ENCODE data around the gene HSDL2. TPM values are rescaled to one million over a fixed set of nuclear protein-coding genes. Genes with fewer than 3 reads are reported as not detected.
"Not testable (repeated sequence)": the region's sequence is repeated elsewhere in the genome, so short reads cannot be mapped to it uniquely, and the experiment has no call there.

Gene HSDL2
- total and polyA plus RNA-seq, 5 donors from 2014 or later = 15.3 to 30.4 (median 19.7) TPM

GRCh38 chr9:112384219-112384618 lies 4.3 kb downstream of the HSDL2 start:
- DNase-seq (no peak), ATAC-seq (ENCODE audit: low read depth in 2 of 2) (no peak)
- Mint-ChIP-seq H3K4me3 (peak overlapping the region in 2 of 4 donors; percentile 54 to 73), H3K27me3 (no peaks in the 10 kb centered on the region), H3K36me3 (peaks cover 5% of the 10 kb centered on the region), H3K27ac (peak overlapping the region in 1 of 3 donors; percentile 67), H3K4me1 (peaks cover 28 to 52% (median 36%) of the 10 kb centered on the region in 4 donors), H3K9me3 (no peaks in the 10 kb centered on the region)
- H3K9me3 ChIP-seq (ENCODE audit: control insufficient read depth in 2 of 2, low read length in 2 of 2) = no peaks in the 10 kb centered on the region
- no peak overlapping the region for H3K27ac ChIP-seq (ENCODE audit: insufficient read depth, low read length, poor library complexity, severe bottlenecking)
- peak overlapping the region; percentile 8 for H3K4me3 ChIP-seq (ENCODE audit: low read depth, low read length)
- no peaks in the 10 kb centered on the region for H3K36me3 ChIP-seq (ENCODE audit: control insufficient read depth, insufficient read depth, low read length)
- H3K27me3 ChIP-seq (ENCODE audit: control insufficient read depth, insufficient read depth, low read length) = no peaks in the 10 kb centered on the region
- peaks cover 12% of the 10 kb centered on the region for H3K4me1 ChIP-seq (ENCODE audit: control insufficient read depth, insufficient read depth, low read length, poor library complexity, severe bottlenecking)

GRCh38 chr9:112384690-112385089 lies 4.8 kb downstream of the HSDL2 start:
- ATAC-seq (ENCODE audit: low read depth in 2 of 2) = no peak
- Histone ChIP-seq H3K9me3 (ENCODE audit: control insufficient read depth in 2 of 2, low read length in 2 of 2) (no peaks in the 10 kb centered on the region), H3K4me1 (ENCODE audit: control insufficient read depth, insufficient read depth, low read length, poor library complexity, severe bottlenecking) (peaks cover 12% of the 10 kb centered on the region), H3K27ac (ENCODE audit: insufficient read depth, low read length, poor library complexity, severe bottlenecking) (no peak overlapping the region), H3K36me3 (ENCODE audit: control insufficient read depth, insufficient read depth, low read length) (no peaks in the 10 kb centered on the region), H3K27me3 (ENCODE audit: control insufficient read depth, insufficient read depth, low read length) (no peaks in the 10 kb centered on the region), H3K4me3 (ENCODE audit: low read depth, low read length) (no peak overlapping the region)
- H3K4me3 Mint-ChIP-seq = peak overlapping the region in 1 of 4 donors; percentile 73
- no peaks in the 10 kb centered on the region for H3K27me3 Mint-ChIP-seq
- DNase-seq = peak in 1 of 3 donors; percentile 15
- peaks cover 25 to 47% (median 36%) of the 10 kb centered on the region in 4 donors for H3K4me1 Mint-ChIP-seq
- H3K9me3 Mint-ChIP-seq = no peaks in the 10 kb centered on the region
- H3K27ac Mint-ChIP-seq = no peak overlapping the region
- peaks cover 5% of the 10 kb centered on the region for H3K36me3 Mint-ChIP-seq

- no peaks in the 10 kb centered on the region for H3K27me3 Mint-ChIP-seq
- H3K4me1 Mint-ChIP-seq = peaks cover 18 to 32% (median 26%) of the 10 kb centered on the region in 4 donors
- Histone ChIP-seq H3K9me3 (ENCODE audit: control insufficient read depth in 2 of 2, low read length in 2 of 2) (no peaks in the 10 kb centered on the region), H3K4me1 (ENCODE audit: control insufficient read depth, insufficient read depth, low read length, poor library complexity, severe bottlenecking) (peaks cover 4% of the 10 kb centered on the region), H3K4me3 (ENCODE audit: low read depth, low read length) (no peak overlapping the region), H3K27me3 (ENCODE audit: control insufficient read depth, insufficient read depth, low read length) (no peaks in the 10 kb centered on the region), H3K36me3 (ENCODE audit: control insufficient read depth, insufficient read depth, low read length) (no peaks in the 10 kb centered on the region), H3K27ac (ENCODE audit: insufficient read depth, low read length, poor library complexity, severe bottlenecking) (no peak overlapping the region)
- DNase-seq (no peak), ATAC-seq (ENCODE audit: low read depth in 2 of 2) (no peak)
- peak overlapping the region in 1 of 3 donors; percentile 69 for H3K27ac Mint-ChIP-seq
- no peaks in the 10 kb centered on the region for H3K9me3 Mint-ChIP-seq
- no peak overlapping the region for H3K4me3 Mint-ChIP-seq
- H3K36me3 Mint-ChIP-seq = peaks cover 5% of the 10 kb centered on the region
These were observed 7.2 kb downstream of the HSDL2 start for GRCh38 chr9:112387115-112387514.

GRCh38 chr9:112389897-112390296 lies 10.0 kb downstream of the HSDL2 start:
- Mint-ChIP-seq H3K4me1 (peaks cover 3 to 12% (median 6%) of the 10 kb centered on the region in 4 donors), H3K36me3 (peaks cover 16% of the 10 kb centered on the region)
- not testable (repeated sequence) for H3K4me1 ChIP-seq (ENCODE audit: control insufficient read depth, insufficient read depth, low read length, poor library complexity, severe bottlenecking); H3K27me3 ChIP-seq (ENCODE audit: control insufficient read depth, insufficient read depth, low read length); H3K27me3 Mint-ChIP-seq; H3K4me3 ChIP-seq (ENCODE audit: low read depth, low read length); H3K27ac Mint-ChIP-seq; H3K9me3 Mint-ChIP-seq; H3K9me3 ChIP-seq (ENCODE audit: control insufficient read depth in 2 of 2, low read length in 2 of 2); H3K36me3 ChIP-seq (ENCODE audit: control insufficient read depth, insufficient read depth, low read length); H3K4me3 Mint-ChIP-seq; ATAC-seq (ENCODE audit: low read depth in 2 of 2); DNase-seq; H3K27ac ChIP-seq (ENCODE audit: insufficient read depth, low read length, poor library complexity, severe bottlenecking)

GRCh38 chr9:112391936-112392560 lies 12.1 kb downstream of the HSDL2 start:
- H3K27ac ChIP-seq (ENCODE audit: insufficient read depth, low read length, poor library complexity, severe bottlenecking); DNase-seq; H3K4me1 ChIP-seq (ENCODE audit: control insufficient read depth, insufficient read depth, low read length, poor library complexity, severe bottlenecking); H3K36me3 ChIP-seq (ENCODE audit: control insufficient read depth, insufficient read depth, low read length); H3K9me3 Mint-ChIP-seq; H3K9me3 ChIP-seq (ENCODE audit: control insufficient read depth in 2 of 2, low read length in 2 of 2); H3K27ac Mint-ChIP-seq; H3K27me3 Mint-ChIP-seq; H3K27me3 ChIP-seq (ENCODE audit: control insufficient read depth, insufficient read depth, low read length); H3K4me3 ChIP-seq (ENCODE audit: low read depth, low read length); ATAC-seq (ENCODE audit: low read depth in 2 of 2); H3K4me3 Mint-ChIP-seq; H3K4me1 Mint-ChIP-seq: not testable (repeated sequence)
- peaks cover 16% of the 10 kb centered on the region for H3K36me3 Mint-ChIP-seq

- not testable (repeated sequence) for DNase-seq; ATAC-seq (ENCODE audit: low read depth in 2 of 2); H3K27me3 ChIP-seq (ENCODE audit: control insufficient read depth, insufficient read depth, low read length); H3K4me1 ChIP-seq (ENCODE audit: control insufficient read depth, insufficient read depth, low read length, poor library complexity, severe bottlenecking); H3K27ac Mint-ChIP-seq; H3K9me3 ChIP-seq (ENCODE audit: control insufficient read depth in 2 of 2, low read length in 2 of 2); H3K9me3 Mint-ChIP-seq; H3K27ac ChIP-seq (ENCODE audit: insufficient read depth, low read length, poor library complexity, severe bottlenecking); H3K27me3 Mint-ChIP-seq; H3K4me3 ChIP-seq (ENCODE audit: low read depth, low read length); H3K36me3 ChIP-seq (ENCODE audit: control insufficient read depth, insufficient read depth, low read length); H3K4me1 Mint-ChIP-seq; H3K4me3 Mint-ChIP-seq
- H3K36me3 Mint-ChIP-seq = peaks cover 15% of the 10 kb centered on the region
These were observed 13.2 kb downstream of the HSDL2 start for GRCh38 chr9:112393146-112393545.

- H3K27ac ChIP-seq (ENCODE audit: insufficient read depth, low read length, poor library complexity, severe bottlenecking) = no peak overlapping the region
- H3K9me3 ChIP-seq (ENCODE audit: control insufficient read depth in 2 of 2, low read length in 2 of 2) = no peaks in the 10 kb centered on the region
- Mint-ChIP-seq H3K9me3 (peaks cover 0 to 15% (median 5%) of the 10 kb centered on the region in 7 donors), H3K36me3 (peaks cover 18% of the 10 kb centered on the region), H3K4me1 (peaks cover 0 to 7% (median 3%) of the 10 kb centered on the region in 4 donors), H3K27me3 (no peaks in the 10 kb centered on the region), H3K4me3 (no peak overlapping the region), H3K27ac (no peak overlapping the region)
- DNase-seq (no peak), ATAC-seq (ENCODE audit: low read depth in 2 of 2) (no peak)
- H3K27me3 ChIP-seq (ENCODE audit: control insufficient read depth, insufficient read depth, low read length) = no peaks in the 10 kb centered on the region
- no peak overlapping the region for H3K4me3 ChIP-seq (ENCODE audit: low read depth, low read length)
- H3K36me3 ChIP-seq (ENCODE audit: control insufficient read depth, insufficient read depth, low read length) = no peaks in the 10 kb centered on the region
- H3K4me1 ChIP-seq (ENCODE audit: control insufficient read depth, insufficient read depth, low read length, poor library complexity, severe bottlenecking) = no peaks in the 10 kb centered on the region
These were observed 16.5 kb downstream of the HSDL2 start for GRCh38 chr9:112396416-112396815.

- no peak overlapping the region for H3K27ac Mint-ChIP-seq
- H3K36me3 Mint-ChIP-seq = peaks cover 18% of the 10 kb centered on the region
- H3K9me3 Mint-ChIP-seq = peaks cover 0 to 15% (median 5%) of the 10 kb centered on the region in 7 donors
- H3K4me3 Mint-ChIP-seq = no peak overlapping the region
- ATAC-seq (ENCODE audit: low read depth in 2 of 2) (no peak), DNase-seq (no peak)
- Histone ChIP-seq H3K4me3 (ENCODE audit: low read depth, low read length) (no peak overlapping the region), H3K9me3 (ENCODE audit: control insufficient read depth in 2 of 2, low read length in 2 of 2) (no peaks in the 10 kb centered on the region), H3K27me3 (ENCODE audit: control insufficient read depth, insufficient read depth, low read length) (no peaks in the 10 kb centered on the region), H3K27ac (ENCODE audit: insufficient read depth, low read length, poor library complexity, severe bottlenecking) (no peak overlapping the region), H3K4me1 (ENCODE audit: control insufficient read depth, insufficient read depth, low read length, poor library complexity, severe bottlenecking) (no peaks in the 10 kb centered on the region), H3K36me3 (ENCODE audit: control insufficient read depth, insufficient read depth, low read length) (no peaks in the 10 kb centered on the region)
- H3K4me1 Mint-ChIP-seq = peaks cover 0 to 7% (median 3%) of the 10 kb centered on the region in 4 donors
- no peaks in the 10 kb centered on the region for H3K27me3 Mint-ChIP-seq
These were observed 17.0 kb downstream of the HSDL2 start for GRCh38 chr9:112396872-112397271.

All from CD4-positive, CD25-positive, alpha-beta regulatory T cell (primary cell).